NCI-H2196 treated with DMSO at 0.1 percent for 48 hours (cell line): ENCODE measurements around the gene RAN.
"Not testable (repeated sequence)": the region's sequence is repeated elsewhere in the genome, so short reads cannot be mapped to it uniquely, and the experiment has no call there.

ENCODE experiments used
- DNase-seq: peaks from one replicate; lab custom pipeline; 2025; ENCODE audit not compliant: unreplicated experiment; lab: John Stamatoyannopoulos, UW

Gene RAN

GRCh38 chr12:130878193-130879185 lies 6.6 kb downstream of the RAN start:
- no peak for DNase-seq

GRCh38 chr12:130879212-130879686 lies 7.4 kb downstream of the RAN start:
- DNase-seq: no peak

GRCh38 chr12:130879781-130880389 lies 8.0 kb downstream of the RAN start:
- no peak for DNase-seq

- DNase-seq: no peak
Measured at GRCh38 chr12:130880411-130880885, 8.6 kb downstream of the RAN start.

- DNase-seq: no peak
Measured at GRCh38 chr12:130881046-130881445, 9.2 kb downstream of the RAN start.

GRCh38 chr12:130881548-130881947 lies 9.7 kb downstream of the RAN start:
- DNase-seq: no peak

- DNase-seq: not testable (repeated sequence)
Measured at GRCh38 chr12:130887190-130887589, 15.3 kb downstream of the RAN start.

GRCh38 chr12:130904064-130904463 lies 32.2 kb downstream of the RAN start:
- no peak for DNase-seq

- not testable (repeated sequence) for DNase-seq
Measured at GRCh38 chr12:130904936-130905455, 33.1 kb downstream of the RAN start.

- DNase-seq: no peak
Measured at GRCh38 chr12:130909111-130909510, 37.2 kb downstream of the RAN start.

- DNase-seq: no peak
Measured at GRCh38 chr12:130911193-130911592, 39.3 kb downstream of the RAN start.

- DNase-seq: no peak
Measured at GRCh38 chr12:130911933-130912332, 40.1 kb downstream of the RAN start.

- no peak for DNase-seq
Measured at GRCh38 chr12:130916241-130916911, 44.5 kb downstream of the RAN start.

- DNase-seq: no peak
Measured at GRCh38 chr12:130917607-130918006, 45.7 kb downstream of the RAN start.

- DNase-seq: no peak
Measured at GRCh38 chr12:130919086-130919485, 47.2 kb downstream of the RAN start.

GRCh38 chr12:130920119-130920703 lies 48.3 kb downstream of the RAN start:
- DNase-seq: no peak

- no peak for DNase-seq
Measured at GRCh38 chr12:130920723-130921381, 49.0 kb downstream of the RAN start.

GRCh38 chr12:130922511-130922953 lies 50.7 kb downstream of the RAN start:
- no peak for DNase-seq

GRCh38 chr12:130924966-130925665 lies 53.2 kb downstream of the RAN start:
- DNase-seq: no peak

GRCh38 chr12:130925666-130926015 lies 53.8 kb downstream of the RAN start:
- DNase-seq: no peak
